Left colon (tissue), 2 donors: ENCODE measurements around the gene STIM2. TPM values are rescaled to one million over a fixed set of nuclear protein-coding genes. Genes with fewer than 3 reads are reported as not detected.

Source experiments
- ATAC-seq: fragments of 200-7000 bp; cut with Tn5 transposase; one replicate; pipeline ENCODE4 v1.9.1; 2020; ENCODE audit warnings: mild to moderate bottlenecking, moderate library complexity
- DNase-seq, 2 donors: peaks; one replicate each; pipeline ENCODE4 v3.0.0-alpha.2; 2020
- intact Hi-C, 2 donors: fragments of 100-400 bp; cut with DNase I in 1 of 2; cut with micrococcal nuclease in 1 of 2; formaldehyde crosslinking; loops; one replicate each; pipeline versions ENCODE4 v1.11.2 to v1.14.0; 2022; cut with DNase I, micrococcal nuclease
- total RNA-seq, 2 donors: library from RNA; stranded (reverse); fragmentation: NEBNext Ultra II Directional; extraction: Animal tissue kit (Norgen Biotek cat#: 25700); gene quantifications; one replicate each; pipeline ENCODE4 v1.2.1, GENCODE V29; 2021
- donor health status: DM: no; HTN: no; CAD: no.
- donor health status: DM: yes; HTN: yes; CAD: no.

STIM2 gene
- total RNA-seq, 2 donors from 2014 or later, result 27.2 to 28.4 TPM

DNA sequence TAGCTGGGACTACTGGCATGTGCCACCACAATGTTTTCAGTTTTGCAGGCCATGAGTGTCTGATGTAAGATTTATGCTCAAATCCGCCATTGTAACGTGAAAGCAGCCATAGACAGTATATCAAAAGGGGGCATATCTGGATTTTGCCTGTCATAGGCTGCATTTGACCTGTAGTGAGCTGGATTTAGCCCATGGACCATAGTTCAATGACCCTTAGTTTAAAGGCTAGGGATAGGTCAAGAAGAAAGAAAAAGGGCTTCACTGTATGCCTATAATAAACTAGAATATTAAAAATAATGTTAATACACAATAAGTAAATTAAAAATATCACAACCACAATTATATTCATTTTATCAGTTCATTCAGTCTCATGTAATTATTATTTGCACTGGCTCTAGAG, 181.8 kb downstream of the STIM2 start:
- intact Hi-C loops, result no loop called here
- DNase-seq (no peak), ATAC-seq (no peak)

DNA sequence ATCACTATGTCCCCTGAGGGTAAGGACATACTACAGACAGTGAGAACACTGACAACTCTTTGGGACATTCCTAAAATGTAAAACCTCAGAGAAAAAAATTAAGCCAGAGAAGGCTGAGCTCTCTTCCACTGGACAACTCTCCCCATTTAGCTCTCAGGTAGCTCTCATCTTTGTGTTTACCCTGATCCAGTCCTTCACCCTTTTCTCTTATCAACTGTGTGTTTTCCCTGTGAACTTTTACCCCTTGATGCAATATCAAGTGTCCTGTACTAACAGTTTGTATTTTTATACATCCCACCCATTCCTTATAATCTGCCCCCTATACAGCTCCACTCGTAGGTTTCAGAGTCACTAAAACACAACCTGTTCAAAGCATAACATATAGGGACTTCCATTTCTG, 182.6 kb downstream of the STIM2 start:
- intact Hi-C loops, result no loop called here
- ATAC-seq (peak; percentile 34), DNase-seq (no peak)

DNA sequence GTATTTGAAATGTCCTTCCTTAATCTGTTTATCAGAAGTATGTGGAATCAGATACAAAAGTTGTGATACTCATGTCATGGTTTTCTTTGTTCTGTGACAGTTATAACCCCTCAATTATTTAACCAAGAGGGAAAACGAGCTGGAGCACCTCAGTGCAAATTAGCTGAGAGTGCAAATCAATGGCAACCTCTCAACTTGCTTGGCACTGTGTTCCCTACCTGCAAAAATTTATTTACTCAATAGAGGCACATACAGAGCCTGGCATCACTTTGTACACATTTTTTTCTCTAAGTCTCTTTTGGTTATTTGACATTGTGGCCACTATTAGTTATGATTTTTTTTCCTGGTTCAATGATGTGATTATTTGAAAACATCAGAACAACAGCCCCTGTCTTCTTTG, 186.2 kb downstream of the STIM2 start:
- ATAC-seq, result no peak
- intact Hi-C loops, result no loop called here

DNA sequence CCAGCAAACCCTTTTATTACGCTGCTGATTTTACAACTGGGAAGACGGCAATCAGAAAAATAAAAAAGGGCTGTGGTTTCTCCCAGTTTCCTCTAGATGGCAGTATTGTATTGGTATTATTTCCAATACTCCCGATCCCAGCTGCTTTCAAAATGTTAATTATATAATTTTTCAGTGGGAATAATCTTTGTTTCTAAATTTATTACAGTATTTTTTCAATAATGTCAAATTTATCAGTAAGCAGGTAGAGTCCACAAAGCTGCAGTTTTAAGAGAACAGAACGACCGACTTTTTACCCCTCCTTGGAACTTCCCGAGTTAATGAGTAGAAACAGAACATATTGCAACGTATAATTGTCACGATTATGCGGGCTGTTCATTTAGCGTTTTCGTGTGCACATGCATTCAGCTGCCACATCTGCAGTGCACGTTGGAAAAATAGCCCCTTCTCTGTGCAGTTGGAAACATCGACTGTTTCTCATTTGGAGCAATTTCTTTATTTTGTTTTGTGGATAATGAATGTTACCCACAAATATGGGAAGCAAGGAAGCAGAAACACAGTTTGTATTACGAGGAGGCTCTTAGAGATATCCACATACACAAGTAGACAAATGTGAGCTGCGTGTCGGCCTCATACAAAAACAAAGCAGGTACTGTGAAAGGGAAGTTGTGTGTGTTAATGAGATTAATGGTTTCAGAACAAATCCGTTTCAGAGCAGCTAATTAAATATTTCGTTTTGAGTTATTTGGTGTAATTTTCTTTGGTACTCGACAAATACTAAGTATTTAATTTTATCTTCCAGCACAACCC, 188.0 kb downstream of the STIM2 start:
- intact Hi-C loops, result no loop called here
- ATAC-seq (peak; percentile 77), DNase-seq (no peak)

More for the DNA sequence above, 186.2 kb downstream of the STIM2 start:
- DNase-seq, result no peak

DNA sequence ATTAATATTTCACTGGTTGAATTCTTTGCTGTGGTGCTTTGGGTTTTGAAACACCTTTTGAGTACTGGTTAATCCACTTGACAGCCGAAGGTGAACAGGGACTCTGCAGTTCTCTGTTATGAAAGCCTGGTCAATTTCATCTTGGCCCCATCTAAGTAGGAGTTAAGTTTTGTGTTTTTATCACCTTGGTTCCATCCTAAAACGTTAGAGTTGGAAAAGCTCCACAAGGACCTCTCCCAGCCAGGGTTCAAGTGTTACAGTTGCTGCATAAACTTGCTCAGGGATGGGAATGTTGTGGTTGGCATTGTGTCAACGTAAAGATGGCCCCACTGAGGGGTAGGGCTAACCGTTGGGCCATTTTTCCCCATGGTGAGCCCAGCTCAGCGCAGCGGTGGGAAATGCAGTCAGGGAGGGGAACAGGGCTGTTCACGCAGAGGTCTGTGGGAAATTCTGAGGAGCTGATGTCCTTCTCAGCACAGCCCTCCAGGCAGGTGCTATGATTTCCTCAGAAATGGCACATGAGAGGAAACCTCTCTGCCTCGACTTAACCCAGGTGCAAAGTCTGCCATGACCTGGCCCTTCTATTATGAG, 188.7 kb downstream of the STIM2 start:
- intact Hi-C loops, result no loop called here
- no peak for ATAC-seq
- no peak for DNase-seq

DNA sequence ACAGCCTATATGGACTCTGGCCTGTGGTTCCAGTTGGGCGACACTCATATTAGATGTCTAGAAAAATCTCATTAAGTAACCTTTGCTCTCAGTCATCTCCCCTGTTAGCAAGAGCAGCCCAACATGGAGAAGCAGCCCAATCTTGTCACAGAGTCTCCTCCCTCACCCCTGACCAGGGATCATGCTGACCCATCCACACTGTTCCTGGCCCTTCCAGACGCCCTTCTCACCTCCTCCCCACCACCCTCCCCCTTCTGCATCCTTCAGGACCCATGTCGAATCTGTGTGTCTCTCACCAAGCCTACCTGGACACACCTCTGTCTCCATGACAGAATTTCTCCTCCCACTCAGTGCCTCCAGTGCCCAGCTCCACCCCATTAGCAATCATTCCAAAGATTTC, 190.1 kb downstream of the STIM2 start:
- ATAC-seq (peak; percentile 34), DNase-seq (no peak)
- intact Hi-C loops, result no loop called here

DNA sequence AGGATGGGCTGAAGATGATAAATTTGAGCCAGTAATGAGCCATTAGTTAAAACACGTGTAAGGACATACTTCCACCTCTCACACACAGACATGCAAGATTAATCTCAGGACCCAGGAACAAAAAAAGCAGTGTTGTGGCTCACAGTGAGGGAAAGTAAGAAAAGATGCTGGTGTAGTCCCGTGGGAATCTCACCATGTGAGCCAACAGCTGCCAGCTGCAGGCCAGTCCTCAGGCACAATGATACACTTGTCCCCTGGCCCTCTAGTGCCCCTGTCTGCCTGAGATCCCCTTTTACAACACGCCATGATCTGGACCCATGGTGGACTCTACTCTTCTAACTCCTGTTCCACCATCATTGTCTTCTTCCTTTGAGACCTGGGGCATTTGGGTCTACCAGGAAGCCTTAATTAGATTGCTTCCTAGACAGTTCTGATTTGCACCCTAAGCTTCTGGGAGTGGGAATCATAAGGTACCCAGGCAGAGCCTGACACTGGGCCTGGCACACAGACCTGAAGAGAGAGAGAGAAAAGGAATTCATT, 194.7 kb downstream of the STIM2 start:
- ATAC-seq (no peak), DNase-seq (no peak)
- intact Hi-C loops, result no loop called here

DNA sequence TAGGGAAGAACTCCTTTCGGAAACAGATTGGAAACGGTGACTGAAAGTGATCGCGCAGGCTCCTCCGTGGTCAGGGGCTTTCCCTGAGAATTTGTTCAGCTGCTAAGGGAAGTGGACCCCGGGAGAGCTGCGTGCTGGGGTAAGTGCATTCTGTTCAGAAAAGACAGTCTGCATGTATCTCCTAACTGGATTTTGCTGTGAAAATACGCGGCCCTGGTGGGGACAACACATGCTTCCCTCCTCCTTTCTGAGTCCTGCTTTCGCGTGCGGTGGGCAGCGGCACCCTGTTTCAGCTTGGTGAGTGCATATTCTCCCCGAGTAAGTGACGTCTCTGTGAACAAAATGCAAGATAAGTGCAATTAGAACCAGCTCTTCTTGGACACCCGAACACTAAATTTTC, 195.6 kb downstream of the STIM2 start:
- ATAC-seq (no peak), DNase-seq (no peak)
- intact Hi-C loops, result no loop called here

DNA sequence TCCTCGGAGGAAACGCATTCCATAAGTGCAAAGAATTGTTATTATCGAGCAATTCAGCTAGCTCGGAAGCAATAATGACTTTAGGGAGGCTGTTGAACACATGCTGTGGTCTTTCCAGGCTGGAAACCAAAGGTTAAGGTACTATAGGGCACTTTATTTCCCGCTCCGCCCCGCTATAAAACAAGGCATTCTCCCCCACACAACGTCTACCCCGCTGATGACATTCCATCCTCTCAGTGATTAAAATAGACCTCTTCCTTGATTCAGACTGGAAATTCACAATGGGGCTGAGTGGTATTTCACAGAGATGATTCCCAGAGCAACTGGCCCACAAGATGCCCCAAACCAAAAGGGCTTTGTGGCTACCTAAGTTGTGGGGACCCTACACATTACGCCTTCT, 196.4 kb downstream of the STIM2 start:
- peak; percentile 100 for ATAC-seq
- peak; percentile 31 to 51 for DNase-seq
- intact Hi-C loops, result no loop called here

DNA sequence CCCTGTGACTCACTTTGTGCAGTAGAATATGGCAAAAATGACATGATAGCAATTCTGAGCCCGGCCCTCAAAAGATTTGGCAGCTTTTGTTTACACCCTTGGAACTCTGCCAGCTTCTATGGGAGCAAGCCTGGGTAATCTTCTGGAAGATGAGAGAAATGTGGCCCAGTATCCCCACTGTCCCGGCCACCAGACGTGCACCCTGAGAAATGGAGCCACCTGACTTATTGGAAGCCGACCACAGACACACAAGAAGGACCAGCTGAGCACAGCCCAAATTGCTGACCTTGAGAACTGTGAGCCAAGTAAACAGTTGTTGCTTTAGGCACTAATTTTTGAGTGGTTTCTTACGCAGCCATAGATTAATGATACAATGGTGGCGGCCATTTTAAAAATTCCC, 197.0 kb downstream of the STIM2 start:
- intact Hi-C loops, result no loop called here
- DNase-seq (no peak), ATAC-seq (no peak)

DNA sequence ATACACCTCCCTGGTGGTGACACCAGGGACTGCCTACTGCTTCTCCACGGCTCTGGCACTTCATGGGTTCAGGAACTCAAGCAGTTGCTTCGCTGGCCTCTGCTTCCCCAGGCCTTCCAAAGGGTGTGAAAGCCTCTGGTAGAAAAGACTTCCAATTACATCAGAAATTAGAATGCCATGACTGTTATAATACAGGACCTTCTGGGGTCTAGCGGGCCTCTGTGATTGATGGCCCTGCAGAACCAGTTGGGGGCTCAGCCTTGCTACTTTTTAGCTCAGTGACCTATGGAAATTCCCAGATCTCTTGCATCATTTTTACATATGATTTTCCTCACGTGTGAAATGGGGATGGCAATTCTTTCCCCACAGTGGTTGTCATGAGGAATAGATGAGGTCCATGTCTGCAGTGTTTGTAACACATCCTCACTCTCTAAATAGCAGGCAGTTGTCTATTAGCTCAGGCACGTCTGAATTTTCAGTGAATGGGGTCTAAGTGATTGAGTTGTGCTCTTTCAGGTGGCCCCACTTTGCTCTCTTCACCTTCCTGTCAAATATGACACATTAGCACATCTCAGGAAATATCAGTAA, 198.3 kb downstream of the STIM2 start:
- DNase-seq (no peak), ATAC-seq (no peak)
- intact Hi-C loops, result no loop called here

DNA sequence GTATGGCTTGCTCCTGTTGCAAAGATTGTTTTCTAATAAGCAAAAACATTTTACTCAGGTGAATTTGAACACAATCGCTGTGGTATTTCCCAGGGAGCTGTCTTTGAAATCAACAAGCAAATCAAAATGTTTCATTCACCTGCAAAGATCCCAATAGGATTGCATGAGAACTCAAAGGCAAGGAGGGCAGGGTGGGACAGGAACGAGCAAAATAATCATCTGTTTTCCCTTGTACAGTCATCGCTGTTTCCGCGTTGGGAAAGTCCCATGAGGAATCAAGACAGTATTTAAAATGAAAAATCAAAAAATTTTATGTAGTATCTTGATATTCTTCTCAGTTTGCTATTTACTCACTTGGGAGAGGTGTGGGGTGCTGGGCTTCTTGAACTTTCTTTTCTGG, 198.8 kb downstream of the STIM2 start:
- DNase-seq, result no peak
- intact Hi-C loops, result no loop called here
- no peak for ATAC-seq

DNA sequence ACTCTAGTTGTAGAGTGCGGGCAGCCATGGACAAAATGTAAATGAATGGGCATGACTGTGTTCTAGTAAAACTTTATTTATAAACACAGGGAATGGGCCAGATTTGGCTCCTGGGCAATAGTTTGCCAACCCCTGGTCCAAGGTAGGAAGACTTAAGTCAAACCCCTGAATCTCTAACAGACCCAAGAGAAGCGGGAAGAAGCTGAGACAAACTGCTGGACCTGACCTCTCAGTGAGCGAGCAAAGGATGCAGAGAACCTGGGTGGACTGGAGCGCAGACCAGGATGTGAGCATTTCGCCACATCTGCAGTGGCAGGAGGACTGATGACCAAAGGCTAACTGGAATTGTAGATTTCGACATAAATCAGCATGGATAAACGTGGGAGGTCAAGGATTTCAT, 201.6 kb downstream of the STIM2 start:
- intact Hi-C loops, result no loop called here
- ATAC-seq, result no peak
- DNase-seq, result no peak

DNA sequence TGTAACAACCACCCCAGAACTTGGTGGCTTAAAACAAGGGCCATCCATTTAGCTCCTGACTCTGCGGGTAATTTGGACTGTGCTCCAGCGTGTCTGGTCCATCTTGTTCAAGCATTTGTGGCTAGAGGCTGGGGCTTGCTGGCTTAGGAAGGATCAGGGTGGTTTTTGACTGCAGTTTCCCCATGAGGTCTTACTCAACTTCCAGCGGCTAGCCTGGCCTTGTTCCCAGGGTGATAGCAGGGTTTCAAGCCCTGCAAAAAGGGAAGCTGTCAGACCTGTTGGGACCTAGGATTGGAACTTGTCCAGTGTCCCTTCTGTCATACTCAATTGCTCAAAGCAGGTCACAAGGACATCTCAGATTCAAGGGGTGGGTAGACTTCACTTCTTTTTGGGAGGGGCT, 205.9 kb downstream of the STIM2 start:
- ATAC-seq (no peak), DNase-seq (peak in 1 of 2 donors; percentile 32)
- intact Hi-C loops, result no loop called here

DNA sequence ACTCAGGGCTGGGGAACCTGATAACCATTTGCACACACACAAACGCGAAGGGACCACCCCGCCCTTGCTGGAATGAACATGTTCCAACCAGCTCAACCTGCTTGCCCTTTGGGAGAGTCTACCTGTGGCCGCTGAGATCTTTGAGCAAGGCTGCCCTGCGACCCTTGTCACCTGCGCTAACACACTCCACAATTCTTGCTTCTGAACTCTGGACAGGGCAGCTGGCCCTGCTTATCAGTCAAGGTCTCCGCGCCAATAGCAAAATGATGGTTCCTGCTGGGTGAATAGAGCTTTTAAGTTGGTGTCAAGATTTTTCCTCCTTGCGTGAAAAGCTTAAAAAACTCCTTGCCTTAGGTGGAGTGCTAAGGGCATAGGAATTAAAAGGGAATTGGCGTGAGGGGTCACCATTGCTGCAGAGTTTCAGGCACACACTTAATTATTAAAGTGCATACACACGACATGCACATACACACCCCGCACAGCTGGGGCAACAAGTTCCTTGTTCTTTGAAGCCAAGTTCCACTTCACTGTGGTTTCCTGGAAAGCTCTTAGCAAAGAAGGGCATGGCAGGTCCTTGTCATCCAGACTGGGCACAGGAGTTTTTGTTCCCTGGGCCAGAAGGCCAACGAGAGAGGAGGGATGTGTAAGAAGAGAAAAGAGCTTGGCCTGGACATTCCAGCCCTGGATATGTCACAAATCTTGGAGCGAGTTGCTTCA, 207.7 kb downstream of the STIM2 start:
- intact Hi-C loops, result no loop called here
- DNase-seq (no peak), ATAC-seq (no peak)
